Body of pancreas (tissue), 4 donors: ENCODE data around the gene KCND3. TPM values are rescaled to one million over a fixed set of nuclear protein-coding genes. Genes with fewer than 3 reads are reported as not detected.

Experiments used
- ATAC-seq: fragments of 150-250 bp; one replicate; pipeline ENCODE4 v1.9.1; 2016
- DNase-seq, 4 donors: peaks; one replicate each; pipeline ENCODE4 v3.0.0-alpha.2; 2019
- H3K27ac ChIP-seq, 4 donors: fragments of 200-600 bp; sonication (generic); 1 replicate in 3 of 4; 2 replicates in 1 of 4; pipeline versions ENCODE4 v1.5.1 to v1.6.1; 2016 to 2019; ENCODE audit warnings: mild to moderate bottlenecking in 1 of 4, mixed read lengths in 1 of 4, moderate library complexity in 1 of 4
- H3K27me3 ChIP-seq, 2 donors: fragments of 200-600 bp; sonication (generic); one replicate each; pipeline ENCODE4 v1.6.0; 2016; ENCODE audit warnings: mild to moderate bottlenecking in 1 of 2
- H3K36me3 ChIP-seq, 2 donors: fragments of 200-600 bp; sonication (generic); replicated peaks in 1 of 2; 2 replicates each; pipeline ENCODE4 v1.5.1; 2016; ENCODE audit warnings: low read depth in 2 of 2; ENCODE audit not compliant: insufficient read depth in 1 of 2
- H3K4me1 ChIP-seq: fragments of 200-600 bp; sonication (generic); one replicate; pipeline ENCODE4 v1.6.0; 2016
- H3K4me3 ChIP-seq, 2 donors: fragments of 200-600 bp; sonication (generic); 1 replicate in 1 of 2; 2 replicates in 1 of 2; pipeline ENCODE4 v1.5.1; 2016 to 2019
- H3K9me3 ChIP-seq, 3 donors: fragments of 200-600 bp; sonication (generic); 1 replicate in 2 of 3; 2 replicates in 1 of 3; pipeline ENCODE4 v1.5.1; 2016
- CTCF ChIP-seq, 7 experiments: fragments of 450-650 bp in 4 of 7; fragments of 200-600 bp in 3 of 7; sonication (generic) in 3 of 7; IDR thresholded peaks; one replicate each; pipeline ENCODE4 v1.5.1; 2016 to 2019; ENCODE audit warnings: antibody characterized with exemption in 7 of 7
- POLR2A ChIP-seq, 3 donors: fragments of 450-650 bp; IDR thresholded peaks; one replicate each; pipeline ENCODE4 v1.6.1; 2016; ENCODE audit warnings: antibody characterized with exemption in 3 of 3, mild to moderate bottlenecking in 2 of 3
- WGBS, 2 donors: methylation state at CpG; one replicate each; pipeline ENCODE4 v1.1.5; 2017; 5-methylcytosine and 5-hydroxymethylcytosine counted together
- intact Hi-C: fragments of 100-400 bp; cut with DNase I; formaldehyde crosslinking; loops from one replicate; pipeline ENCODE4 v1.15.1; 2023
- total RNA-seq, 2 donors: library from RNA; depleted of rRNA; stranded (reverse); fragments of >200 nt; gene quantifications; one replicate each; pipeline ENCODE4 v1.1.0, GENCODE V29; 2016

The KCND3 gene
- total RNA-seq, 2 donors from 2014 or later: 7.6 to 15.0 TPM

GRCh38 chr1:111737216-111738132, 252.0 kb downstream of the KCND3 start:
- no peak overlapping the region for H3K27ac ChIP-seq
- no peak overlapping the region for H3K4me3 ChIP-seq
- intact Hi-C loops: no loop called here
- no peaks in the 10 kb centered on the region for H3K9me3 ChIP-seq
- 65 to 72% methylated on average over 8 of the region's 8 CpGs for WGBS, 2 donors
- H3K27me3 ChIP-seq: no peaks in the 10 kb centered on the region
- H3K36me3 ChIP-seq: no peaks in the 10 kb centered on the region
- DNase-seq (no peak), ATAC-seq (no peak)
- TF ChIP-seq CTCF (IDR thresholded peaks at IDR 0.05) (no peak), POLR2A (IDR thresholded peaks at IDR 0.05) (no peak)
- H3K4me1 ChIP-seq: peaks cover 31% of the 10 kb centered on the region

- DNase-seq (no peak), ATAC-seq (no peak)
- no peaks in the 10 kb centered on the region for H3K9me3 ChIP-seq
- no peaks in the 10 kb centered on the region for H3K27me3 ChIP-seq
- intact Hi-C loops: no loop called here
- no peaks in the 10 kb centered on the region for H3K36me3 ChIP-seq
- TF ChIP-seq CTCF (IDR thresholded peaks at IDR 0.05) (no peak), POLR2A (IDR thresholded peaks at IDR 0.05) (no peak)
- H3K4me1 ChIP-seq: peaks cover 31% of the 10 kb centered on the region
- H3K27ac ChIP-seq: no peak overlapping the region
- 73 to 77% methylated on average over 4 of the region's 4 CpGs for WGBS, 2 donors
- no peak overlapping the region for H3K4me3 ChIP-seq
Observed at GRCh38 chr1:111736548-111737215, 252.8 kb downstream of the KCND3 start.

- Histone ChIP-seq H3K27ac (no peak overlapping the region), H3K27me3 (no peaks in the 10 kb centered on the region), H3K4me3 (no peak overlapping the region), H3K4me1 (peaks cover 31% of the 10 kb centered on the region), H3K36me3 (no peaks in the 10 kb centered on the region), H3K9me3 (no peaks in the 10 kb centered on the region)
- intact Hi-C loops: no loop called here
- ATAC-seq (no peak), DNase-seq (no peak)
- 83 to 85% methylated on average over 8 of the region's 8 CpGs for WGBS, 2 donors
- TF ChIP-seq CTCF (IDR thresholded peaks at IDR 0.05) (no peak), POLR2A (IDR thresholded peaks at IDR 0.05) (no peak)
Observed at GRCh38 chr1:111735858-111736544, 253.5 kb downstream of the KCND3 start.

- TF ChIP-seq POLR2A (IDR thresholded peaks at IDR 0.05): no peak
- Histone ChIP-seq H3K9me3 (no peaks in the 10 kb centered on the region), H3K4me3 (no peak overlapping the region), H3K27me3 (no peaks in the 10 kb centered on the region), H3K36me3 (no peaks in the 10 kb centered on the region), H3K27ac (no peak overlapping the region), H3K4me1 (peaks cover 27% of the 10 kb centered on the region)
- DNase-seq (no peak), ATAC-seq (no peak)
- 84 to 93% methylated on average over 4 of the region's 4 CpGs for WGBS, 2 donors
- intact Hi-C loops: no loop called here
Observed at GRCh38 chr1:111735321-111735720, 254.1 kb downstream of the KCND3 start.

- DNase-seq: no peak
- TF ChIP-seq CTCF (IDR thresholded peaks at IDR 0.05) (no peak), POLR2A (IDR thresholded peaks at IDR 0.05) (no peak)
- ATAC-seq: no peak
- H3K4me3 ChIP-seq: no peak overlapping the region
- no peaks in the 10 kb centered on the region for H3K9me3 ChIP-seq
- 86 to 91% methylated on average over 3 of the region's 3 CpGs for WGBS, 2 donors
- H3K27me3 ChIP-seq: no peaks in the 10 kb centered on the region
- peaks cover 22% of the 10 kb centered on the region for H3K4me1 ChIP-seq
- H3K36me3 ChIP-seq: no peaks in the 10 kb centered on the region
- no peak overlapping the region for H3K27ac ChIP-seq
- intact Hi-C loops: no loop called here
Observed at GRCh38 chr1:111734856-111735255, 254.6 kb downstream of the KCND3 start.
